ENCODE measurements around the gene PPP4R2. TPM values are rescaled to one million over a fixed set of nuclear protein-coding genes. Genes with fewer than 3 reads are reported as not detected.

Gene PPP4R2
- total and polyA plus RNA-seq, 2 of the 4 experiments (the other 2 are of a cell fraction) = 13.5 to 31.4 TPM

- Histone ChIP-seq H3K9me1 (ENCODE audit: insufficient read depth, low read length) (peaks cover 11% of the 10 kb centered on the region), H3K4me1 (ENCODE audit: control insufficient read depth, insufficient read depth, low read length) (0 out of 2 replicates have a peak, but pooled peaks cover 2% of the 10 kb centered on the region), H3K9me3 (ENCODE audit: control insufficient read depth, insufficient read depth, low read length) (no peaks in the 10 kb centered on the region), H2BK5ac (ENCODE audit: low read depth, low read length, poor library complexity, severe bottlenecking) (no peak overlapping the region), H2BK120ac (ENCODE audit: low read depth, low read length) (no peak overlapping the region), H3K36me3 (ENCODE audit: control insufficient read depth, insufficient read depth, low read length) (peaks cover 22% of the 10 kb centered on the region), H3K27me3 (ENCODE audit: control insufficient read depth, insufficient read depth, low read length) (no peaks in the 10 kb centered on the region), H3K4me2 (ENCODE audit: low read depth, low read length) (no peak overlapping the region), H3K56ac (ENCODE audit: extremely low read depth, insufficient read depth, low read length) (no peak overlapping the region), H2AFZ (replicated peaks; ENCODE audit: low read length, poor library complexity) (no peak overlapping the region), H4K20me1 (ENCODE audit: insufficient read depth, low read length) (peaks cover 98% of the 10 kb centered on the region), H2AK9ac (replicated peaks; ENCODE audit: low read depth, low read length, poor library complexity) (no peak overlapping the region), H3K4me3 (ENCODE audit: insufficient read depth, low read depth, low read length) (no peak overlapping the region), H4K5ac (ENCODE audit: low read depth, low read length) (no peak overlapping the region), H2BK15ac (ENCODE audit: low read depth, low read length) (no peak overlapping the region), H2AK5ac (ENCODE audit: low read depth, low read length) (no peak overlapping the region), H3K79me1 (ENCODE audit: low read depth in 1 of 2, low read length in 2 of 2) (peaks cover 0 to 42% of the 10 kb centered on the region in 2 experiments; a peak in 2 of 4 replicates), H3K14ac (replicated peaks; ENCODE audit: low read depth, low read length) (no peak overlapping the region), H2BK20ac (ENCODE audit: low read depth, low read length) (no peak overlapping the region), H3K9ac (ENCODE audit: low read depth, low read length) (no peak overlapping the region), H3K18ac (ENCODE audit: low read depth, low read length) (no peak overlapping the region), H3K23ac (ENCODE audit: low read depth, low read length) (no peak overlapping the region), H4K8ac (ENCODE audit: low read depth in 2 of 2, low read length in 2 of 2) (no peak overlapping the region), H3K27ac (ENCODE audit: insufficient read depth, low read length) (no peak overlapping the region), H3K4ac (ENCODE audit: low read depth, low read length) (no peak overlapping the region), H4K91ac (ENCODE audit: insufficient read depth, low read depth, low read length) (no peak overlapping the region)
- no peak for DNase-seq
- intact Hi-C loops (cut with micrococcal nuclease) (no loop called here), in situ Hi-C loops (cut with MboI; ENCODE audit: low sequenced_read_pairs) (no loop called here), dilution Hi-C loops (cut with HindIII; ENCODE audit: low sequenced_read_pairs, unreplicated experiment) (no loop called here)
- no peak for ATAC-seq (ENCODE audit: low read depth)
- TF ChIP-seq BHLHE40 (IDR thresholded peaks at IDR 0.05; ENCODE audit: low read depth, low read length) (no peak), CHD1 (IDR thresholded peaks at IDR 0.05; ENCODE audit: low read depth, low read length) (no peak), CTCF (conservative IDR thresholded peaks at IDR 0.05; ENCODE audit: low read depth, low read length) (no peak), ELK1 (IDR thresholded peaks at IDR 0.05; ENCODE audit: borderline replicate concordance, low read depth, low read length) (no peak), USF2 (IDR thresholded peaks at IDR 0.05; ENCODE audit: low read depth, low read length) (no peak), MAFK (IDR thresholded peaks at IDR 0.05; ENCODE audit: low read depth, low read length) (no peak)
- no TSS peak for BruUV-seq (replicated peaks)
- WGBS, 2 experiments (ENCODE audit: extremely low coverage in 2 of 2, insufficient read length in 1 of 2) = 100% methylated on average over 1 of the region's 4 CpGs; no CpG with 5 or more reads in 1 of the 2 experiments
- ChIA-PET POLR2A (ENCODE audit: unreplicated experiment) (no interaction called here), CTCF (no interaction called here)
These were observed 12.4 kb downstream of the PPP4R2 start for GRCh38 chr3:73009008-73009407.
